GM21447 (cell line): ENCODE data around the gene MIA2.
"Not testable (repeated sequence)": the region's sequence is repeated elsewhere in the genome, so short reads cannot be mapped to it uniquely, and the experiment has no call there.

Experiments used
- ATAC-seq: cut with Tn5 transposase; IDR thresholded peaks from one replicate; pipeline ENCODE4 v1.9.1; 2021; ENCODE audit not compliant: unreplicated experiment

Gene MIA2

DNA sequence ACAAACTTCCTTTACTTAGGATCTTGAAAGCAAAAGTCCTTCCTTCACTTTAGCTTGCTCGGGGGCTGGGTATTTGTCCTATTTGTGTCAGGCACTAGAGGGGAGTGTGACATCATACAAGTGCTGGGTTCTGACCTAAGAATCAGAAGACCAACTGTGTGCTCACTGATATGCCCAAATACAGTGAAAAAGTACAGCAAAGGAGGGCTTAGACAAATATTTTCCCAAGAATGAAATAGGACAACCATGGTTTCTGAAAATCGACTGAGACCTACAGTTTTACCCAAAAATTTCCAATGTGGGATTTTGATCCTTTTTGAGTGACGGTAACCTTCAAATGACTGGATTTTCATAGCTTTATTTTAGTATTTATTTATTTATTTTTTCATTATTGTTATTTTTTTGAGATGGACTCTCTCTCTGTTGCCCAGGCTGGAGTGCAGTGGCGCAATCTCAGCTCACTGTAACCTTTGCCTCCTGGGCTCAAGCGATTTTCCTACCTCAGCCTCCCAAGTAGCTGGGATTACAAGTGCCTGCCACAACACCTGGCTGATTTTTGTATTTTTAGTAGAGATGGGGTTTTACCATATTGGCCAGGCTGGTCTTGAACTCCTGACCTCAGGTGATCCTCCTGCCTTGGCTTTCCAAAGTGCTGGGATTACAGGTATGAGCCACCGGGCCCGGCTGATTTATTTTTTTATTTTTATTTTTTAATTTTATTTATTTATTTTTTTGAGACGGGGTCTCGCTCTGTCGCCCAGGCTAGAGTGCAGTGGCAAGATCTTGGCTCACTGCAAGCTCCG is 1.8 kb upstream of the MIA2 start:
- peak; percentile 79 for ATAC-seq

DNA sequence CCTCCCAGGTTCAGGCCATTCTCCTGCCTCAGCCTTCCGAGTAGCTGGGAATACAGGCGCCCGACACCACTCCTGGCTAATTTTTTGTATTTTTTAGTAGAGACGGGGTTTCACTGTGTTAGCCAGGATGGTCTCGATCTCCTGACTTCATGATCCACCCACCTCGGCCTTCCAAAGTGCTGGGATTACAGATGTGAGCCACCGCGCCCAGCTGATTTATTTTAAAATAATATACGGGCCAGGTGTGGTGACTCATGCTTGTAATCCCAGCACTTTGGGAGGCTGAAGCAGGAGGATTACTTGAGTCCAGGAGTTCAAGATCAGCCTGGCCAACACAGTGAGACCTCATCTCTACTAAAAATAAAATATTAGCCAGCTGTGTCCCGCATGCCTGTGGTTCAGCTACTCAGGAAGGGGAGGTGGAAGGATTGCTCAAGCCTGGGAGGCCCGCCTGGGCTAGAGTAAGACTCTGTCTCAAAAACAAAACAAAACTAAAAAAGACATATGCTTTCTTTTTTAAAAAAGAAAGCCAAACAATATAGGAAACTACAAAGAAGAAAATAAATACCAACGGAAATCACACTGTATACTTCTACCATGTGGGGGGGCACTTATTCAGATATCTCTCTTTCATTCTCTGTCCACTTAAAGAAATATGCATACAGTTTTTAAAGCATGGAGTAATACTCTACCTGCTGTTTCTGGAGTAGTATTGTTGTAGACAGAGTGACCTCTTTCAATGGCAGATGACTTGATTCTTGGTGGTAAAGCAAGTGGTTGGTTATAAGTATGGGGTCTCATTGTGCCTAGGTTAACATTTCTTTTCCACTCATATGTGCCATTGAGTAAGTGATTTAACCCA is 930 bp upstream of the MIA2 start:
- ATAC-seq, result no peak

DNA sequence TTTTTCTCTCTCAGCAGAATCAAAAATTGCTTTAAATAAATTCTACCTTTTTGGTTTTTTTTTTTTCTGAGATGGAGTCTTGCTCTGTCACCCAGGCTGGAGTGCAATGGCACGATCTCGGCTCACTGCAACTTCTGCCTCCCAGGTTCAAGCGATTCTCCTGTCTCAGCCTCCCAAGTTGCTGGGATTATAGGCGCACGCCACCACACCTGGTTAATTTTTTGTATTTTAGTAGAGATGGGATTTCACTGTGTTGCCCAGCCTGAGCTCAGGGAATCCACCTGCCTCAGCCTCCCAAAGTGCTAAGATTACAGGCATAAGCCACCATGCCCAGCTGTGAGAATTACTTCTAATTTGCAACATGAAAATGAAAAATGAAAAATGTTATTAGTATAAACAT is 1.3 kb downstream of the MIA2 start:
- not testable (repeated sequence) for ATAC-seq

DNA sequence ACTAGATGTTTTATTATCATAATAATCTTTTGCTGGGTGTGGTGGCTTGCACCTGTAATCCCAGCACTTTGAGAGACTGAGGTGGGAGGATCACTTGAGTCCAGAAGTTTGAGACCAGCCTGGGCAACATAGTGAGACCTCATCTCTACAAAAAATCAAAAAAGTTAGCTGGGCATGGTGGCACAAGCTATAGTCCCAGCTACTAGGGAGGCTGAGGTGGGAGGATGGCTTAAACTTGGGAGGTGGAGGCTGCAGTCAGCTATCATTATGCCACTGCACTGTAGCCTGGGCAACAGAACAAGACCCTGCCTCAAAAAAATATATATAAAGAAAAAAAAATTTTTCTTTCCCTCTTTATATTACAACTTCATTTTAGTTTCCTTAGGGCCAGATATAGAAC is 1.8 kb downstream of the MIA2 start:
- not testable (repeated sequence) for ATAC-seq

DNA sequence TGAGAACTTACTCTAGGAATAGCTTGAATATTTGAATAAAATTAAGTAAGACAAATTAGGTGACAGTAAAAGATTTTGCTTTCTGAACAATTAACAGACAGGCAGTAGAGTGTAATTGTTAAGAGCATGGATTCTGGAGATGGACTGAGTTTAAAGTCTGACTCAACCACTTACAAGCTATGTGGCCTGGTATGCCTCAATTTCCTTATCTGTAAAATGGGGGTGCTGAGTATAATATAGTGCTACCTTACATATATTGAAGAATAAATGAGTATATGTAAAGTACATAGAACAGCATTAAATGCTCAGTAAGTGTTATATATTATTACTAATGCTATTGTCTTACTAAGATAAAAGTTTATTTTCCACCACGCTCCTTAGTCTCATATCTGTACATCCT is 7.1 kb downstream of the MIA2 start:
- ATAC-seq, result no peak

DNA sequence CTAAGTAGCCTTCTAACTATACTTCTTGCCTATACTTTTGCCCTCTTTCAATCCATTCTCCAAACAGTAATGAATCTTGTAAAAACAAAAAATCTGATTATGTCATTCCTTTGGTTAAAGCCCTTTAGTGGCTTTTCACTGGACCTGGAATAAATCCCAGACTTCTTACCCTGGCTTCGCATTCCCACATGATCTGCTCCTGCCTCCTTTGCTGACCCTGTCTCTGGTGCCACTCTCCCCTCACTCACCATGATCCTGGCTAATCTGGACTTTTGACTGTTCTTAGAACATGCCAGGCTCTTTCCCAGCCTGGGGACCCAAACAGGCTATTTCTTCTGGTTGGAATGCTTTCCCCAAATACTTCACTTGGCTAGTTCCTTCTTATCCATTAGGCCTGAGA is 7.9 kb downstream of the MIA2 start:
- ATAC-seq, result no peak

DNA sequence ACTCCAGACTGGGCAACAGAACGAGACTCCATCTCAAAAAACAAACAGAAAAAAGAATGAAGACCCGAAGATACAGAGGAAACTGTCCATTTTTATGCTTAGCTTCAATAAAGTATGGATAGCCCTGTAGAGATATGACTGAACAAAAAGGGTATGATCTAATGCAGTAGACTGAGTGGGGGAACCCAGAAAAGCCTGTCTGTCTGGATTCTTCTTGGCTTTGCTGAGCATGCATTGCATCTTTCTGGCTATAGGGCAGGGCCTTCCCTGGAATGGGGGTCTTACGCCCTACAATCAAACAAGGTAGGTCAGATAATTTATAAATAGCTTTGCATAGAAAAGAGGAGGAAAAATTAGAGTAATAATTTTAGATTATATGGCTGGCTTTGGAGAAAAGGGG is 10.1 kb downstream of the MIA2 start:
- no peak for ATAC-seq

DNA sequence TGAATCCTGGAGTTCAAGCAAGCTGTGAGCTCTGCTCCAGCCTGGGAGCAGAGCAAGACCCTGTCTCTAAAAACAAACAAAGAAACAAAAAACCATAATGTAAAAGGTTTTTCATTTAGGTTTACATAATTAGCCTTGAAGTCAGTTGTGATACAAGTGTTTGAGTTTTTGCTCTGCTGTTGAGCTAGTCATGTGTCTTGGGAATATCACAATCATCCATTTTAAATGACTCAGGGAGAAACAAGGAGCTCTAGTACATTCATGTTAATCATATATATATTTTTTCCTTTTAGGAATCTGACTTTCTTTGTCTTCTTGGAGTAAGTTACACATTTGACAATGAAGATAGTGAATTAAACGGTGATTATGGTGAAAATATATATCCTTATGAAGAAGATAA is 12.9 kb downstream of the MIA2 start:
- ATAC-seq, result no peak

DNA sequence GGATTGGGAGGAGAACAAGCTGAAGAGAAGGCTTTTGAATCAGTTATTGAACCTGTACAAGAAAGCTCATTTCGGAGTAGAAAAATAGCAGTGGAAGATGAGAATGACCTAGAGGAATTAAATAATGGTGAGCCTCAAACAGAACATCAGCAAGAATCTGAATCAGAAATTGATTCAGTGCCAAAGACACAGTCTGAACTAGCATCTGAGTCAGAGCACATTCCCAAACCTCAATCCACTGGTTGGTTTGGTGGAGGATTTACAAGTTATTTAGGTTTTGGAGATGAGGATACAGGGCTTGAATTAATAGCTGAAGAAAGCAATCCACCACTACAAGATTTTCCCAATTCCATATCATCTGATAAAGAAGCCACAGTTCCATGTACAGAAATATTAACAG is 13.5 kb downstream of the MIA2 start:
- no peak for ATAC-seq

DNA sequence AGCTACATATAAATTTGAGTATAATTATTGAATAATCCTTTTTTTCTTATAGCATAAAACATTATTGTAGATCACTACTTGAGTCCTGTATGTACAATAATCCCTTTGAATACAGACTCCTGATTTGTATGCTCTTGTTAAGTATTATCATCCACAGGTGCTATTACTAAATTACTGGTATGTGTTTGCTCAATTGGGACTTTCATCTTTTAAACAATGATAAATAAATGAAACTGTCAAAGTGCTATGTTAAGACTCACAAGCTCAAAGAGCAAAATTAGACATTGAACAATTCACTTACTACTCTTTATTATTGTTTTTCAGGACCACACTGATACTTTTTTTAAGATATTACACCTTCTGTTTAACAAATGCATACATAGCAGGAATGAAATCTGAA is 17.8 kb downstream of the MIA2 start:
- no peak for ATAC-seq

DNA sequence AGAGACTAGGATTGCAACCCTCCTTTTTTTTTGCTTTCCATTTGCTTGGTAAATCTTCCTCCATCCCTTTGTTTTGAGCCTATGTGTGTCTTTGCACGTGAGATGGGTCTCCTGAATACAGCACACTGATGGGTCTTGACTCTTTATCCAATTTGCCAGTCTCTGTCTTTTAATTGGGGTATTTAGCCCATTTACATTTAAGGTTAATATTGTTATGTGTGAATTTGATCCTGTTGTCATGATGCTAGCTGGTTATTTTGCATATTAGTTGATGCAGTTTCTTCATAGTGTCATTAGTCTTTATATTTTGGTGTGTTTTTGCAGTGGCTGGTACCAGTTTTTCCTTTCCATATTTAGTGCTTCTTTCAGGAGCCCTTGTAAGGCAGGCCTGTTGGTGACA is 23.7 kb downstream of the MIA2 start:
- not testable (repeated sequence) for ATAC-seq

DNA sequence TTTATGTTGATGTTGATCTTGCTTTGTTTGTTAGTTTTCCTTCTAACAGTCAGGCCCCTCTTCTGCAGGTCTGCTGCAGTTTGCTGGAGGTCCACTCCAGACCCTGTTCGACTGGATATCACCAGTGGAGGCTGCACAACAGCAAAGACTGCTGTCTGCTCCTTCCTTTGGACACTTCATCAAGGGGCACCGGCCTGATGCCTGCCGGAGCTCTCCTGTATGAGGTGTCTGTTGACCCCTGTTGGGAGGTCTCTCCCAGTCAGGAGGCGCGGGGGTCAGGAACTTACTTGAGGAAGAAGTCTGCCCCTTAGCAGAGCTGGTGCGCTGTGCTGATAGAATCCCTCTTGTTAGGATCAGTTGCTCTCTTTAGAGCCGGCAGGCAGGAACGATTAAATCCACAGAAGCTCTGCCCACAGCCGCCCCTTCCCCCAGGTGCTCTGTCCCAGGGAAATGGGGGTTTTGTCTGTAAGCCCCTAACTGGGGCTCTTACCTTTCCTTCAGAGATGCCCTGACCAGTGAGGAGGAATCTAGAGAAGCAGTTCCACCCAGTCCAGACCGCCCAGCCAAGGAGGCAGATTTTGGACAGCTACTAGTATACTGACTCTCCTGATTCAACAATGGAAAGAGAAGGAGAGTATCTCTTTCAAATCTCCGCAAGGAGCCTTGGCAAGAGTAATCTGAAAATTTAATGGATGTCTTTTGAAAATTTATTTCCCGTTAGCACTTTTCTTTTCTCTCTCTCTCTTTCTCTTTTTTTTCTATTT is 25.2 kb downstream of the MIA2 start:
- no peak for ATAC-seq

DNA sequence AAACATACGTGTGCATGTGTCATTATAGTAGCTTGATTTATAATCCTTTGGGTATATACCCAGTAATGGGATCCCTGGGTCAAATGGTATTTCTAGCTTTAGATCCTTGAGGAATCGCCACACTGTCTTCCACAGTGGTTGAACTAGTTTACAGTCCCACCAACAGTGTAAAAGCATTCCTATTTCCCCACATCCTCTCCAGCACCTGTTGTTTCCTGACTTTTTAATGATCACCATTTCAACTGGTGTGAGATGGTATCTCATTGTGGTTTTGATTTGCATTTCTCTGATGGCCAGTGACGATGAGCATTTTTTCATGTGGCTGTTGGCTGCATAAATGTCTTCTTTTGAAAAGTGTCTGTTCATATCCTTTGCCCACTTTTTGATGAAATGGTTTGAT is 26.4 kb downstream of the MIA2 start:
- ATAC-seq, result not testable (repeated sequence)

DNA sequence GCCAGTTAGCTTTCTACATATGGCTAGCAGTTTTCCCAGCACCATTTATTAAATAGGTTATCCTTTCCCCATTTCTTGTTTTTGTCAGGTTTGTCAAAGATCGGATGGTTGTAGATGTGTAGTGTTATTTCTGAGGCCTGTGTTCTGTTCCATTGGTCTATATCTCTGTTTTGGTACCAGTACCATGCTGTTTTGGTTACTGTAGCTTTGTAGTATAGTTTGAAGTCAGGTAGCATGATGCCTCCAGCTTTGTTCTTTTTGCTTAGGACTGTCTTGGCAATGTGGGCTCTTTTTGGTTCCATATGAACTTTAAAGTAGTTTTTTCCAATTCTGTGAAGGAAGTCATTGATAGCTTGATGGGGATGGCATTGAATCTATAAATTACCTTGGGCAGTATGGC is 28.5 kb downstream of the MIA2 start:
- not testable (repeated sequence) for ATAC-seq

DNA sequence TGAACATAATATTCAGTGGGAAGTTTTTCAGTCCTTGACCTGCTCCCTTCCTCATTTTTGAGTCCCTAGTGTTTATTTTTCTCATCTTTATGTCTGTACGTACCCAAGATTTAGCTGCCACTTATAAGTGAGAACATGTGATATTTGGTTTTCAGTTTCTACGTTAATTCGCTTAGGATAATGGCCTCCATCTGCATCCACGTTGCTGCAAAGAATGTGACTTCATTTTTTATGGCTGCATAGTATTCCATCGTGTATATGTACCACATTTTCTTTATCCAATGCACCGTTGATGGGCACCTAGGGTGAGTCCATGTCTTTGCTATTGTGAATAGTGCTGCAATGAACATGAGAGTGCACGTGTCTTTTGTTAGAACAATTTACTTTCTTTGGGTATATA is 30.3 kb downstream of the MIA2 start:
- no peak for ATAC-seq

DNA sequence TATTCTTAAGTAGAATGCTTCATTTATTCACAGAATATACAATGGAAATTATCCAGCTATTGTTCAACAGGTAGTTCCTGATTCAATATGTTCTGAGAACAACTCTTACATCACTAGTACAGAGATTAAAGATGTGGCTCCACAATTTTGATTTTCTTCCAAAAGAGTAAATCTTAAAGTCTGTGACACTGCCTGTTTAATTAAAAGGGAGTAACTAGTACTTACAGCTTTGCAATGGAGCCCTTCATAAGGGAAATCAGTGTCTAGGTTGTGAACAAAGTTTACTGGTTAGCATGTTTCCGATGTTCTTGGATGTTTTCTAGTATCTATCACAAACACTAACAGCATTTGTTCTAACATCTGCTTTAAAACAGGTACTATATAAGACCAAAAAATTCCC is 30.8 kb downstream of the MIA2 start:
- ATAC-seq, result no peak

DNA sequence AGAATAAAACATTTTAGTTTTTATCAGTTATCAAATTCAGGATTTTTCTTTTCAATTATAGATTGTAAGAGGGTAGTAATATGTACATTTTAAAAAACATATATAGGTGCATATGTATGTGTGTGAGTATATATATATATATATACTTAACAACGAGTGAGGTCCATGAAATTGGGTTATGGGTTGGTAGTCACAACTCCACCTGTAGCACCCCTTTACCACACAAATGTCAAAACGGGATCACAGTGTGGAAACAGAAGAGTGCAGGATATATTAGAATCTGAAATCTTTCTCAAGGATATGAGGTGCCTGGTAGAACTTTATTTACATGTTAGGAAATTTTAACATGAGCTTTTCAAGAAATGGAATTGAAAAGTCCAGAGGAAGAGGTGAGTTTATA is 31.3 kb downstream of the MIA2 start:
- ATAC-seq, result no peak

DNA sequence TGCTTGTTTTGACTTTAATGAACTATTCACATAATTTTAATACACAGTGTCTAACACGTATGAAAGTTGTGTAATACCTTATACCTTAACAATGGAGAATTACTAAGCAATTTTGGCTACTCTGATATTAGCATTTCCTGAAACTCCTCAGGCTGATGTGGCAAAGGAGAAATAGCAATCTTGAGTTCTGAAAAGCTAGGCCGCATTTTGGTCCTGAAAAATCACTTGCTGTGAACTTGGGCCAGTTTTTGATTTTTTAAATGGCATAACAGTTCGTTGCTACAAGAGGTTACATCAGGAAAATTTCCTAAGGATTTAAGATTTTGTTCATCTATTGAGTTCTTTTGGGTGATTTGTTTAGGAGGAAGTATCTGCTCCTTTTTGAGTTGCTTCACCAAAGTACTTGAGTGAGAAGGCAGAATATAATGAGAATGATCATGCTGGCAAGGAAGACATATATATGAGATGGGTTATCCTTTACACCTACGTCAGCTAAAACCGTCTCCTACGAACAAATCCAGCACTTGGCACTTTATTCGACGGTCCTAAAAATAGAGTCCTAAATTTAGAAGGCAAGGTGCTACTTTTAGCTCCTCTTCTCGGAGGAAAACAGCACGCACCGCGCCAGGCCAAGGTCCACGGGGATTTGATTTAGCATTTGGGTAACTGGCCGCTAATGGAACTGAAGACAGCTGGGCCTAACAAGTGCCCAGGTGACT is 32.2 kb downstream of the MIA2 start:
- no peak for ATAC-seq

DNA sequence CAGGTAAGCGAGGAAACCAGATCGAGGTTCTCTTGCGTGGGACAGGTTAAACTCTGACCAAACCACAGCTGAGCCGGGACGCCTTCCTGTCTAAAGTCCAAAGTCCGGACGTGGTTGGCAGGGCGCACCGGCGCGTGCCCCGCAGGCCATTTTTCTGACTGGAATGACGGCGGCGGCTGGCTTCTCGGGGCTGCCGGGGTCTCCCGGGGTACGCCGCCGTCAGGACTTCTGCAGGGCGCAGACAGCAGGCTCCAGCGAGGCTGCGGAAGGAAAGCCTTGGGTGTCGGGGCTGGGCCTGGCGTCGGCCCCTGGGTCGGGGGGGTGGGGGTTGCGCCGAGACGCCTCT is 32.8 kb downstream of the MIA2 start:
- ATAC-seq, result peak; percentile 42

DNA sequence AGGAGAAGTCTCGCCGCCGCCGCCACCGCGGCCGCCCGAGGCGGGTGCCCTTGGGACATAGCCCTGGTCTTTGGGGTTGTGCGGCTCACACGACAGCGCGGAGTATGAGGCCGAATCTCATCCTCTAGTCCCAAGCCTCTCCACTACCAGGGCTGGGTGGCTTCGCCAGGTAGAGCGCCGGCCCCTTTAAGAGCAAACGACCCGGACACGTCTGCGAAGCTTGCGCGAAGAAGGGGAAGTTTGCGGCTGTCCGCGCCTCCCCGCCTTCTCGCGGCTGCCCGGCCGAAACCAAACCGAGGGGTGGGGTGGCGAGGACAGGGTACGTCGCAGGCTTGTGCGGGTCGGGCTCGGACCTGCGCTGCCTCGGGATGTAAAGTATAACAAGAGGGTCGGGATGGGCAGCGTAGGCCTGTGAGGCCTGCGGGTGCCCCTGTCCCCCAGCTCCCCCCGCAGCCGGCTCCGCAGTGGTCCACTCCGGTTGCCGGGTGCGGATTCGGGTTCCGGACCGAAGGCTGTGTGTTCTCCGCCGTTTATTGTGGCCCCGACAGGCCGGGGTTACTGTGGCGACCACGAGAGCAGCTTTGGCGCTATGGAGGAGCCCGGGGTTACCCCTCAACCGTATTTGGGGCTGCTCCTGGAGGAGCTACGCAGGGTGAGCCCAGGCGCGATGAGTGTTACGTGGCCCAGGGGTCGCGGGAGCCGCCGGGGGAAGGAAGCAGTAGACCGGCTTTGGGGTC is 33.3 kb downstream of the MIA2 start:
- ATAC-seq, result peak; percentile 78
